ENCODE measurements around the gene TTBK2. TPM values are rescaled to one million over a fixed set of nuclear protein-coding genes. Genes with fewer than 3 reads are reported as not detected.

The TTBK2 gene
- total RNA-seq, 4 donors from 2014 or later, result 8.3 to 28.8 (median 11.8) TPM

DNA sequence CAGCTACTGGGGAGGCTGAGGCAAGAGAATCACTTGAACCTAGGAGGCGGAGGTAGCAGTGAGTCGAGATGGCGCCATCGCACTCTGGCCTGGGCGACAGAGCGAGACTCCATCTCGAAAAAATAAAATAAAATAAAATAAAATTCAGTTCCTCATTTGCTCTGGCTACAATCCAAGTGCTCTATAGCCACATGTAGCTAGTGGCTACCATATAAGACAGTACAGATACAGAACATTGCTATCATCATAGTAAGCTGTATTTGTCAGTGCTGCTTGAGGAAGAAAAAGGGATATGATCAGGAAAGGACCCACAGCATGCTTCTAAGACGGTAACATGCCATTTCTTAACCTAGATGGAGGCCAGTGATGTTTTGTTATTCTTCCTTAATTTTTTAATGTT lies 95.0 kb downstream of the TTBK2 start:
- no peak for ATAC-seq (ENCODE audit: low FRiP score)

GRCh38 chr15:42820811-42821210 lies 99.8 kb downstream of the TTBK2 start:
- TF ChIP-seq CTCF (IDR thresholded peaks at IDR 0.05), result no peak

More for the DNA sequence above, 95.0 kb downstream of the TTBK2 start:
- DNase-seq (ENCODE audit: low spot score), result no peak
- TF ChIP-seq CTCF (IDR thresholded peaks at IDR 0.05), result no peak

DNA sequence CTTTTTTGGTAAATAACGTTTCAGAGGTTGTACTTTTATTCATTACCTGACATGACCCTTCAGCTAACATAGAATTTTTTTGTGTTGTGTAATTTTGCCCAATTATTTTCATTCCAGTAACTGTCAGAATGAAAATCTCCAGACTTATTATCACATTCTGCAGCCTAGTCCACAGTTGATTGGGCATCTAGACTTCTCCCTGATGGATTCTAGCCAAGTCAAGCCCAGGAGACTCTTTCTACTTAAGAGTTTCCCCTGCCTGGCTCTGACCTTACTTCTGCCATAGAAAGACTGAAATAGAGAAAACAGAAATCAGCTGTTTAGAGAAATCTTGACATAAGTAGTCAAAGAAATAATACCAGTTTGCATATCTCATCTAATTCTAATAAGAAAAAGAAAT lies 100.8 kb downstream of the TTBK2 start:
- DNase-seq (ENCODE audit: low spot score) (no peak), ATAC-seq (ENCODE audit: low FRiP score) (peak; percentile 85)
- no peak for TF ChIP-seq CTCF (IDR thresholded peaks at IDR 0.05)

More at GRCh38 chr15:42820811-42821210, 99.8 kb downstream of the TTBK2 start:
- DNase-seq (ENCODE audit: low spot score) (no peak), ATAC-seq (ENCODE audit: low FRiP score) (no peak)

- no peak for TF ChIP-seq CTCF (IDR thresholded peaks at IDR 0.05)
- ATAC-seq (ENCODE audit: low FRiP score) (no peak), DNase-seq (ENCODE audit: low spot score) (no peak)
Observed at GRCh38 chr15:42811433-42811832, 109.1 kb downstream of the TTBK2 start.

GRCh38 chr15:42808913-42809312 lies 111.7 kb downstream of the TTBK2 start:
- TF ChIP-seq CTCF (IDR thresholded peaks at IDR 0.05), result no peak
- DNase-seq (ENCODE audit: low spot score), result no peak
- no peak for ATAC-seq (ENCODE audit: low FRiP score)

- no peak for TF ChIP-seq CTCF (IDR thresholded peaks at IDR 0.05)
- ATAC-seq (ENCODE audit: low FRiP score), result no peak
- DNase-seq (ENCODE audit: low spot score), result no peak
Observed at GRCh38 chr15:42805266-42805665, 115.3 kb downstream of the TTBK2 start.

GRCh38 chr15:42804739-42805138 lies 115.8 kb downstream of the TTBK2 start:
- no peak for ATAC-seq (ENCODE audit: low FRiP score)

More at GRCh38 chr15:42804739-42805138, 115.8 kb downstream of the TTBK2 start:
- no peak for TF ChIP-seq CTCF (IDR thresholded peaks at IDR 0.05)
- DNase-seq (ENCODE audit: low spot score), result no peak
